ENCODE measurements around the gene ZDHHC6.
"Not testable (repeated sequence)": the region's sequence is repeated elsewhere in the genome, so short reads cannot be mapped to it uniquely, and the experiment has no call there.

Gene ZDHHC6

DNA sequence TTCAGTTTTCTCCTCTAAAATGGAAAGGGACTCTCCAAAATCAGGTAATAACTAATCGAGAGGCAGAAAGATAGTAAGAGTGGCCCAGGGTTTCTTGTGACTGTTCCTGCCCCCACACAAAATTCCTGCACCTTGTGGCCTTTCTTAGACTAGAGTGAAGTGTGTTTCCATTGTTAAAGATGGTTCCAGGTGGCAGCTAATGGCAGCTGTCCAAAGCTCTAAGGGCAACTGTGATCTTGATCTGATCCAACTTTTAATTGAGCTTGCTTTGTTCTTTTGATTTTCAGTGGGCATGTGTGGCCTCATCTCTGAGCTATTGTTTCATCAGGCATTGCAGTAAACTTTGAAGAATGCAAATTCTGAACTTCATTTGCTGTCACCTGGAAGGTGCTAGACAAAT lies 53.4 kb downstream of the ZDHHC6 start:
- Mint-ChIP-seq H3K4me3 (no peak overlapping the region), H3K27me3 (no peaks in the 10 kb centered on the region), H3K4me1 (peaks cover 26 to 29% of the 10 kb centered on the region in 2 donors), H3K27ac (no peak overlapping the region), H3K36me3 (peaks cover 6 to 18% of the 10 kb centered on the region in 2 donors), H3K9me3 (no peaks in the 10 kb centered on the region)
- no peak for DNase-seq
- no peak for ATAC-seq (replicated peaks)

DNA sequence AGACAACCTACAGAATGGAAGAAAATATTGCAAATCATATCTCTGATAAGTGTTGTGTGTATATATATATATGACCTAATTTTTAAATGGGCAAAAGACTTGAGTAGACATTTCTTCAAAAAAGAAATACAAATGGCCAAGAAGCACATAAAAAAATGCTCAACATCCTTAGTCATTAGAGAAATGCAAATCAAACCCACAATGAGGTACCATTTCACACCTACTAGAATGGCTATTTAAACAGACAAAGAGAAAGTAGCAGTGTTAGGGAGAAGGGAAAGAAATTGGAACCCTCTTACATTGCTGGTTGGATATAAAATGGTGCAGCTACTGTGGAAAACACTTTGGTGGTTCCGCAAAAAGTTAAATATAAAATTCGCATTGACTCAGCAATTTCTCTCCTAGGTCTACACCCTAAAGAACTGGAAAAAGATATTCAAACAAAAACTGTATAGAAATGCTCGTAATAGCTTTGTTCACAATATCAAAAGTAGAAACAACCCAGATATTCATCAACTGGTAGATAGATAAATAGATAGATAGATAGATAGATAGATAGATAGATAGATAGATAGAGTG lies 56.5 kb downstream of the ZDHHC6 start:
- Mint-ChIP-seq H3K4me3 (no peak overlapping the region), H3K36me3 (peaks cover 8 to 29% of the 10 kb centered on the region in 2 donors), H3K27ac (peak overlapping the region; percentile 75), H3K27me3 (no peaks in the 10 kb centered on the region), H3K4me1 (peaks cover 36 to 58% of the 10 kb centered on the region in 2 donors), H3K9me3 (no peaks in the 10 kb centered on the region)
- DNase-seq (no peak), ATAC-seq (replicated peaks) (no peak)

DNA sequence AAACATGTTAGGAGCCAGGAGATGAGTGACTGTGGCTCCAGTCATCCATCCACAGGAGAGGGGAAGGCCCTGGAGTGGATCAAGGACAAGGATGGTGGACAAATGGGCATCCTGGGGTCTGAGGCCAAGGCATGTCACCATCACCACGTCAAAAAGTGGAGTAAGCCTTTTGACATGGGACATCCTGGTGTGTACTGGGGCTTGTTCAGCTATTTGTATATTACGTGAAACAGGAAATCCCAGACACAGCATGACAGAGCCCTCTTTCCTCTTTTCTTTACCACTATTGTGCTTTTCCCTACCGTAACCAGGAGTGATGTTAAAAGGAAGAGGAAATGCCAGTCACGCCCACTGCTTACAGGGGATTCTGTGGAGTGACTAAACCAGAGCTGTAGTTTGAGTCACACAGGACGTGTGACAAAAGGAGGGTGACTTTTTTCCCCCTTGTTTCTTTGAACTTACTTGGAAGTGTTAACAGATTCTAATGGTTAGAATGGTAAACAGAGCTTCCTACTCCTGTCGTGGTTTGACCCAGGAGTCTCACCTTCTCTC lies 57.4 kb downstream of the ZDHHC6 start:
- H3K4me1 Mint-ChIP-seq = peaks cover 37 to 67% of the 10 kb centered on the region in 2 donors
- H3K27ac Mint-ChIP-seq = peak overlapping the region; percentile 86
- H3K36me3 Mint-ChIP-seq = peaks cover 13 to 35% of the 10 kb centered on the region in 2 donors
- H3K27me3 Mint-ChIP-seq = no peaks in the 10 kb centered on the region
- H3K9me3 Mint-ChIP-seq = no peaks in the 10 kb centered on the region
- peak; percentile 95 to 96 for ATAC-seq (replicated peaks)
- DNase-seq = peak; percentile 71
- H3K4me3 Mint-ChIP-seq = peak overlapping the region; percentile 21 to 62

DNA sequence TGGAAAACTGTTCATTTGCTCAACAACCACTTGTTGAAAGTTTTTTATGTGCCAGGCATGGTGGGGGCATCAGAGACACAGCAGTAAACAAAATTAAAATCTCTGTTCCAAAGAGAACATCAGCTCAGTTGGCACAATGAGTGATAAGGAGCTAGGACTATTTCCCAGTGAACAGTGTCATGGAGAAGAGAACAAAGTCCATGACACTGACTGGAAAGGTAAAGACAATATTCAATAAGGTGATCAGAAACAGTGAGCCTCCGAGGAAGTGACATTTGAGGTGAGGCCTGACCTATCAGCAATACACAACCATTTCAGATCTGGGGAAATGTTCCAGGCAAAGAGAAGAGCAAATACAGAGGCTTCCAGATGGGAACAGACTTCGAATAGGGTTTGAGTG lies 58.2 kb downstream of the ZDHHC6 start:
- no peak for DNase-seq
- ATAC-seq (replicated peaks) = no peak
- Mint-ChIP-seq H3K4me3 (no peak overlapping the region), H3K27me3 (no peaks in the 10 kb centered on the region), H3K4me1 (peaks cover 41 to 73% of the 10 kb centered on the region in 2 donors), H3K36me3 (peaks cover 15 to 40% of the 10 kb centered on the region in 2 donors), H3K27ac (peak overlapping the region; percentile 82), H3K9me3 (no peaks in the 10 kb centered on the region)

DNA sequence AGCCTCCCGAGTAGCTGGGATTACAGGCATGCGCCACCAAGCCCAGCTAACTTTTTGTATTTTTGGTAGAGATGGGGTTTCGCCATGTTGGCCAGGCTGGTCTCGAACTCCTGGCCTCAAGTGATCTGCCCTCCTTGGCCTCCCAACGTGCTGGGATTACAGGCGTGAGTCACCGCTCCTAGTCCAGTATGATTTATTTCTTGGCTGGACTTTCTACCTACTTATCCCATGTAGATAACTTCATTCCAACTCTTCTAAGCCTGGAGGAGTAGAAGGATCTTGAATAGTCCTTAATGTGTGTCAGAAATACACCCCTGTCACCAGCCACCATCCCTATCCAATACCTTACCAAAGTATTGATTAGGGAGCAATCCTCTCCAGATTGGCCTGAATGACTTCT lies 58.7 kb downstream of the ZDHHC6 start:
- not testable (repeated sequence) for DNase-seq; H3K27me3 Mint-ChIP-seq; H3K9me3 Mint-ChIP-seq; ATAC-seq (replicated peaks); H3K4me3 Mint-ChIP-seq
- Mint-ChIP-seq H3K4me1 (peaks cover 40 to 78% of the 10 kb centered on the region in 2 donors), H3K27ac (peak overlapping the region; percentile 9), H3K36me3 (peaks cover 18 to 39% of the 10 kb centered on the region in 2 donors)

DNA sequence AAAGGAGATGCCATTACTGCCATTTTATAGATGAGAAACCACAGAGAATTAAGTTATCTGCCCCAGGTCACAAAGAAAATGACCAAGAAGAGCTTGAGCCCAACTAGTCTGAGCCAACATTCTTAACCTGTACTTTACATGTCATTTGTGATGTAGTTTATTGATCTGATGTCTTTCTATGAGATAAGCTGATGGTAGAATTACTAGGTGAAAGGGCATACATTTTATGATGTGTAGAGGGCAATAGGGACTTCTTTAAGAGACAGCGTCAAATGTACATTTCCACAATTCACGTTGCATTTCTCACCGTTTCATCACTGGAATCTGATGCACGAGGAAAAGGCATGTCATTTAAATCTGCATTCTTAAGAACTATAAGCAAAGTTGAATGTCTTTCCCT lies 61.5 kb downstream of the ZDHHC6 start:
- H3K27me3 Mint-ChIP-seq = no peaks in the 10 kb centered on the region
- H3K4me3 Mint-ChIP-seq = no peak overlapping the region
- DNase-seq (no peak), ATAC-seq (replicated peaks) (no peak)
- H3K36me3 Mint-ChIP-seq = peaks cover 39 to 54% of the 10 kb centered on the region in 2 donors
- no peak overlapping the region for H3K27ac Mint-ChIP-seq
- peaks cover 44 to 90% of the 10 kb centered on the region in 2 donors for H3K4me1 Mint-ChIP-seq
- H3K9me3 Mint-ChIP-seq = no peaks in the 10 kb centered on the region

DNA sequence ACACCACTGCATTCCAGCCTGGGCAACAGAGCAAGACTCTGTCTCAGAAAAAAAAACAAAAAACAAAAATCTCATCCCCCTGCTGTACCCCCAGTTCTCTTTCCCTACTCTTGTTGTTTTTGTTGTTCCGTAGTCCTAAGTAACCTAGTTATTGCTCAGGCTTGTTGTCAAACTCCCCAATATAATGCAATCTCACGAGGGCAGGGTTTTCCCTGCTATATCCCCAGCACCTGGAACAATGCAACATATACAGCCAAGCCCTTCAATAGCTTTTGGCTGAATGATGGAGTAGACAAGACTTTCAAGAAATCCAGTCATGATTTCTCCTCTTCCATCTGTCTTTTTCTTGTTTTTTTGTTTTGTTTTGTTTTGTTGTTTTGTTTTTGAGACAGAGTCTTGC lies 62.6 kb downstream of the ZDHHC6 start:
- H3K4me3 Mint-ChIP-seq = no peak overlapping the region
- H3K4me1 Mint-ChIP-seq = peaks cover 40 to 90% of the 10 kb centered on the region in 2 donors
- H3K9me3 Mint-ChIP-seq = no peaks in the 10 kb centered on the region
- ATAC-seq (replicated peaks) (no peak), DNase-seq (no peak)
- H3K27ac Mint-ChIP-seq = peak overlapping the region; percentile 20
- H3K36me3 Mint-ChIP-seq = peaks cover 40 to 59% of the 10 kb centered on the region in 2 donors
- H3K27me3 Mint-ChIP-seq = no peaks in the 10 kb centered on the region

DNA sequence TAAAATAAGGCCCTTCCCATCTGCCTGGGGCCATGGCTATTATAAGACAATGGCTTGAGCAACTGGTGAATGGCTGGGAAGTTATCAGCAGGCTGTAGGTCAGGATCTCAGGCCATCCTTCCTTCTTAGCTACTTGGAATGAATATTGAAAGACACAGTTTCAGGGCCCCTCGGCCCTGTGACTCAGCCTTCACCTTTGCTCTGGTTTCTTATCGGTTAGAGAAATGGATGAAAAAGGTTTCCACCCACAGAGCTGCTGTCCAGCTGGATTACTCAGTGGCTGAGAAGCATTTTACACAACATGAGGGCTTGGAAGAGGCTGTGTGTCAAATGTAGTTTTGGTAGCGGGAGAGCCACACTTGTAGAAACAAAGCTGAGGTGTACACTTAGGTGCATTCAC lies 63.4 kb downstream of the ZDHHC6 start:
- ATAC-seq (replicated peaks) = peak; percentile 56 to 65
- Mint-ChIP-seq H3K36me3 (peaks cover 43 to 60% of the 10 kb centered on the region in 2 donors), H3K27me3 (no peaks in the 10 kb centered on the region), H3K9me3 (no peaks in the 10 kb centered on the region), H3K4me1 (peaks cover 36 to 90% of the 10 kb centered on the region in 2 donors), H3K27ac (no peak overlapping the region), H3K4me3 (no peak overlapping the region)
- DNase-seq = no peak

DNA sequence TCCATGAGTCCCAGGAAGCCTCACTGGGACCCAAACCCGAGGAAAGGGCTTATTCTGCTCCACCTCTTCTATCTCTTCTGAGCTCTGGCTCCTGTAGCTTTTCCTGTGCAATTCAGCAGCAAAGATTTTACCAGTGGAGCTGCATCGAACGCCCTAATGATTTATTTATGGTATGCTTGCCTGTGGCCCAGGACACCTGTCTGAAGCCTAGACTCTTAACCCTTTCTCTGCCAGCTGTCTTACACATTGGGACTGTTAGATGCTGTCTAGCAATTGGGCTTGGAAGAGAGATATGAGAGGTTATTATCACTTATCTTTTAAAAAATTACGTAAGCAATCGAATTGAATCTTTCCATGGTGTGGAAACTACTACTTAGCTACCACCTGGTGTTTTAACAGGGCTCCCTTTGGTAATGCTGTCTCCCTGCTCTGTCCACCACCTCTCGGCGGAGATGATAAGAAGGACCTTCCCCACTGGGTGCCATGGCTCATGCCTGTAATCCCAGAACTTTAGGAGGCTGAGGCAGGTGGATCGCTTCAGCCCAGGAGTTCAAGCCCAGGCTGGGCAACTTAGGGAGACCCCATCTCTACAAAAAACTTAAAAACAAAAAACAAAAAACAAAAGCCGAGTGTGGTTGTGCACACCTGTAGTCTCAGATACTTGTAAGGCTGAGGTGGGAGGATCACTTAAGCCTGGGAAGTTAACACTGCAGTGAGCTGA lies 64.0 kb downstream of the ZDHHC6 start:
- ATAC-seq (replicated peaks) (no peak), DNase-seq (no peak)
- H3K4me3 Mint-ChIP-seq = no peak overlapping the region
- H3K36me3 Mint-ChIP-seq = peaks cover 43 to 61% of the 10 kb centered on the region in 2 donors
- no peaks in the 10 kb centered on the region for H3K9me3 Mint-ChIP-seq
- H3K27ac Mint-ChIP-seq = no peak overlapping the region
- H3K27me3 Mint-ChIP-seq = no peaks in the 10 kb centered on the region
- peaks cover 35 to 90% of the 10 kb centered on the region in 2 donors for H3K4me1 Mint-ChIP-seq

Data from stimulated activated naive B cell treated with anti-CD40 and anti-IgM and Interleukin-4, amounts not matched to agents 10 μg/mL and 1 μg/mL and 100 μg/mL, for 72 hours (primary cell).